Measurements from ENCODE around the gene GNAI3.

- TF ChIP-seq CTCF (conservative IDR thresholded peaks at IDR 0.05 in 1 of 2, IDR thresholded peaks at IDR 0.05 in 1 of 2; ENCODE audit: low read depth in 1 of 2, low read length in 2 of 2) = no peak
- no peak for TF ChIP-seq EZH2 (IDR thresholded peaks at IDR 0.05; ENCODE audit: low read length, missing control alignments)
Measured at GRCh38 chr1:109566982-109567381, 18.6 kb downstream of the GNAI3 start.
